HG02571 (cell line): ENCODE results near the gene SMARCB1.

Source experiments
- ATAC-seq: cut with Tn5 transposase; IDR thresholded peaks from one replicate; pipeline ENCODE4 v1.9.1; 2021; ENCODE audit warnings: mild to moderate bottlenecking, moderate library complexity; ENCODE audit not compliant: unreplicated experiment

The SMARCB1 gene

GRCh38 chr22:23874871-23875270 is 88.1 kb downstream of the SMARCB1 start:
- ATAC-seq = no peak

- ATAC-seq = no peak
Measured at GRCh38 chr22:23875801-23876200, 89.0 kb downstream of the SMARCB1 start.

GRCh38 chr22:23877566-23877965 is 90.8 kb downstream of the SMARCB1 start:
- ATAC-seq = no peak

- ATAC-seq = no peak
Measured at GRCh38 chr22:23878219-23878618, 91.5 kb downstream of the SMARCB1 start.

GRCh38 chr22:23882370-23882769 is 95.6 kb downstream of the SMARCB1 start:
- ATAC-seq = no peak

- no peak for ATAC-seq
Measured at GRCh38 chr22:23883658-23884057, 96.9 kb downstream of the SMARCB1 start.

GRCh38 chr22:23884140-23884539 is 97.4 kb downstream of the SMARCB1 start:
- no peak for ATAC-seq
